GM18508 (cell line): Measurements from ENCODE around the gene SLC16A9.

ENCODE experiments used
- ATAC-seq: cut with Tn5 transposase; IDR thresholded peaks from one replicate; pipeline ENCODE4 v1.9.1; 2021; ENCODE audit warnings: moderate number of reproducible peaks; ENCODE audit not compliant: insufficient read depth, unreplicated experiment

The SLC16A9 gene

DNA sequence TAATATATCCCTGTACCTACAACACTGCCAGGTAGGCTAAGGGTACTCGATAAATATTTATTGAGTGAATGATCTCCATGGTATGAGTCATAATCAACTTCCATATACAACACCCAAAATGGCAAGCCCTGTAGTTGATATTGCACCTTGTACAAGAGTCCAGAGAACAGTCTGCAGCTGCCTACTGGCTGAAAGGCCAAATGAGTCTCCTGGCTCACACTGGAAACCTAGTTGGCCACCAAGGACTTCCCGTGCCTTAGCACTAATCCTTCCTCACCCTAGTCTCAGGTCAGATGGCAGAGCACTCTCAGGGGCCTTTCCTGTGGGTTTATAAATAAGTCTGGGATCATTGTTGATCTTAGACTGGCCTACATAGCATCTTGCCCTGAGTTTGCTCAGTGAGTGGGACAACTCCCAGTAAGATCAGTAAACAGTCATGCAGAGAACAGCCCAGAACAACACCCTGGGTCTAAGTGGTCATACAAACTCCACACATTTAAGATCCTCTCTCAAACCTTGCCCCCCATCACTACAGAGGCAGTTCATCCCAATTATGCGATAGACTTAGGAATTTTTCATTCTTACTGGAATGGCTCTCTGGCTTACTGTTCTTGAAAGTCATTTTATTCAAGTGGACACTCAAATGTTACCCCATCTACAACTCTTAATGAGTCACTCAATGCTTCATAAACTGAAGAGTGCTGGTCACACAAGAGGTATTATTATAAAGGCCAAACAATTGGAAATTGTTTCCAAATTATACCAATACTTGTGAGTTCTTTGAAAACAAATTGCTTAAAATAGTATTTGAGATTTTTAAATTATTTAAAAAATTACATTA, 14.7 kb upstream of the SLC16A9 start:
- ATAC-seq: no peak

DNA sequence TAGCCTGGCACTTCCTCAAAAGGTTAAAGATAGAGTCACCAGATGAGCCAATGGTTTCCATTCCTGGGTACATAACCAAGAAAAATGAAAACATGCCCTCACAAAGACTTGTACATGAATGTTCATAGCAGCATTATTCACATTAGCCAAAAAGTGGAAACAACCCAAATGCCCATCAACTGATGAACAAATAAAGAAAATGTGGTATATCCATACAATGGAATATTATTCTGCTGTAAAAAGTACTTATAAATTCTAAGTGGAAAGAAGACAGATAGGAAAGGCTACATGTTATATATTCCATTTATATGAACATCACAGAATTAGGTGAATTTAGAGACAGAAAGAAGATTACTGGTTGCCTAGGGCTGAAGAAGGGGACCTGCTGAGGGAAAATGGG, 10.7 kb upstream of the SLC16A9 start:
- no peak for ATAC-seq

DNA sequence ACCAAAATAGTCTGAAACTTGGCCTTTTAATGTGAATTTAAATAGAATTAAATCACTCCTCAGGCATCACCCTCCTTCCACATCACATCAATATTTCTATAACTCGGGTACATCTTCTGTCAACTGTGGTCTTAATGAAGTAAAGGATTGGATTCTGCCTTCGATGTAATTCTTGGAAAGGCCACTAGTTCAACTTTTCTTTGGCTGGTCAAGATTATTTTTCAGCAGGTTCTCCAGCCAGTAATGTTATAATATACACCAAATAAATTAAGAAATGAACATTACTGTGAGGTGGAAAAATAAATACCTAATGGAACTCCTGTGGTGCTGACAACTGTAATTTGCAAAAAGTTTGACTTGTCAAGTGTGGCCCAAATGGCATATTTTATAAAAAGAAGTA, 9.7 kb upstream of the SLC16A9 start:
- no peak for ATAC-seq

DNA sequence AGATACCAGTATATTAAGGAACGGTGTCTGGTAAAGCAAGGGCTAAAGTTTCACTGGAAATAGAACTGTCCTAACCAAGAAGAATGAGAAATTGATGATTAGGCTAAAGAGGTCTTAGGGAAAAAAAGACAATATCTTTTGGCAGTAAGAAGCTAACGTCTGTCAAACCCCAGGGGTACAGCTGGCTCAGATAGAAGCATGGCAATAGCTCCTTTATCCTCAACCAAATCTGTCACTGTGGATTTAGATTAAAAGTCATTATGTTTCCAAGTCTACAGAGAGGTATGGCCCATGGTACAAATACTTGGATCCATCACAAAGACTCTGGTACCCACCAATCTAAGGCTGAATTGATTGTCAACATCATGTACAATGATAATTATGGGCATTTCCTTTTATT, 8.6 kb upstream of the SLC16A9 start:
- no peak for ATAC-seq

DNA sequence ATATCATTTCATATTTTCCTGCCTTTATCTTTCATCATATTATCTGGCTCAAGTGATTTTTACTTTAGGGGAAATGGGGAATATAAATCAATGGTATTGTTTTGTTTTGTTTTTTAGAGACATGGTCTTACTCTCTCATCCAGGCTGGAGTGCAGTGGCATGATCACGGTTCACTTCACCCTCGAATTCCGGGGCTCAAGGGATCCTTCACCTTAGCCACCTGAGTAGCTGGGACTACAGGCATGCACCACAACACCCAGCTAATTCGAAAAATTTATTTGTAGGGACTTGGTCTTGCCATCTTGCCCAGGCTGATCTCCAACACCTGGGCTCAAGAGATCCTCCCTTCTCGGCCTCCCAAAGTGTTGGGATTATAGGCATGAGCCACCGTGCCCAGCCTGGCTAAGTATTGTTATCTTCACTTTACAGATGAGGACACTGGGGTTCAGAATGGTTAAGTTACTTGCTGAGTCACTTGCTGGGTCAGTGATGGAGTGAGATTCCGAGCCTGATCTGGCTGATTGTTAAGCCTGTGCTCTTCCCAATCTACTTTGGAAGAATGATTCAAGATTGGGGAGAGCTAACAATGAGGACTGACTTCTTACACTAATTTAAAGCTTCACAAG, 3.7 kb upstream of the SLC16A9 start:
- no peak for ATAC-seq

DNA sequence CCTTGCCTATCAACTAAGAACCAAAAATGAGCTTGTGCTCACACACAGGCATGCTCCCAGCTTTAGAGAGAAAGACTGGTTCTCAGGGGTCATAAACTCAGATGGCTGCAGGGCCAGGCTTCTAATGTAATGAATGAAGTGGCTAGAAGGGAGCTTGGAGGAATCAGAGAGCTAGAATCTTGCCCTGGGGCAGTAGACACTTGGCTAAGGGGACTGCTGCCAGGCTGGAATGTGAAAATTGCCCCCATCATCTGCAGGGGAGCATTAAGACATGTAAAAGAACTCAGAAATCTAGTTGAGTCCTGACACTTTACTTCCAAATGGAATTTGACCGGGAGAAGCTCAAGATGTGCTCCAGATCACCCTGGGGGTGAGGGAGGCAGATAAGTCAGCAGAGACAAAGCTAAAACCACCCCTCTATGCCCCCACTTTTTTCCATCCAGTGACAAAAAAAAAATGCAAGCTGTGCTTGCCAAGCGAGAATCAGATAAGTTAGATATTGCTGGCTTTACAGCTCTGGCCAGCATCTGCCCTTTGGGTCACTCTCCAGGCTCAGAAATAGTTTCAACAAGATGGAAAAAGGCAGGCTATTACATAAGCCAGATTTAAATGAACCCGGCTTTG, 2.3 kb upstream of the SLC16A9 start:
- ATAC-seq: no peak

DNA sequence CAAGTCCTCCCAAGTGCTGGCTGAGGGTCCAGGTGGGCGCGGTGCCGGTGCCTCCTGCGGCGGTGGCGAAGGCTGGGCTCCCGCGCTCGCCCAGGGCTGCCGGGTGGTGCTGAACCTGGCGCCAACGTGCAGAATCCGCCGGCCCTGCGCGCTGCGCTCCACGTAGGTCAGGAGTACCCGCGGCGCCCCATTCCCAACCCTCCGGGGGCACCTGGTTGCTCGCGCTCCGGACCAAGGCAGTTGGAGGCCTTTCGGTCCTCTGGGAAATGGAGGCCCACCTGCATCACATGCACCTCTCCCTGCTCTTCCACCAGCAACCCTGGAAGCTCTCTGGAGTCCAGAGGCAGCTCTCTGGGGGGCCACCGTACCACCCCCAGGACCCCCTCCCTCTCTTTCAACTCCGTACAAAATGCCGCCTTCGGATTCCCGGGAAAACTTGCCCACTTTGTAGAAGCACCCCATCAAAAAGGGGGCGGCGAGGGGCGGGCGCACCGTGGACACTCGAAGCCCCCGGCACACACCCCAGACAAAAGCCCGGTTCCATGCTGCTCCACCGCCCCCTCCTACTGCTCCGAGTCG, 745 bp downstream of the SLC16A9 start:
- ATAC-seq: no peak

DNA sequence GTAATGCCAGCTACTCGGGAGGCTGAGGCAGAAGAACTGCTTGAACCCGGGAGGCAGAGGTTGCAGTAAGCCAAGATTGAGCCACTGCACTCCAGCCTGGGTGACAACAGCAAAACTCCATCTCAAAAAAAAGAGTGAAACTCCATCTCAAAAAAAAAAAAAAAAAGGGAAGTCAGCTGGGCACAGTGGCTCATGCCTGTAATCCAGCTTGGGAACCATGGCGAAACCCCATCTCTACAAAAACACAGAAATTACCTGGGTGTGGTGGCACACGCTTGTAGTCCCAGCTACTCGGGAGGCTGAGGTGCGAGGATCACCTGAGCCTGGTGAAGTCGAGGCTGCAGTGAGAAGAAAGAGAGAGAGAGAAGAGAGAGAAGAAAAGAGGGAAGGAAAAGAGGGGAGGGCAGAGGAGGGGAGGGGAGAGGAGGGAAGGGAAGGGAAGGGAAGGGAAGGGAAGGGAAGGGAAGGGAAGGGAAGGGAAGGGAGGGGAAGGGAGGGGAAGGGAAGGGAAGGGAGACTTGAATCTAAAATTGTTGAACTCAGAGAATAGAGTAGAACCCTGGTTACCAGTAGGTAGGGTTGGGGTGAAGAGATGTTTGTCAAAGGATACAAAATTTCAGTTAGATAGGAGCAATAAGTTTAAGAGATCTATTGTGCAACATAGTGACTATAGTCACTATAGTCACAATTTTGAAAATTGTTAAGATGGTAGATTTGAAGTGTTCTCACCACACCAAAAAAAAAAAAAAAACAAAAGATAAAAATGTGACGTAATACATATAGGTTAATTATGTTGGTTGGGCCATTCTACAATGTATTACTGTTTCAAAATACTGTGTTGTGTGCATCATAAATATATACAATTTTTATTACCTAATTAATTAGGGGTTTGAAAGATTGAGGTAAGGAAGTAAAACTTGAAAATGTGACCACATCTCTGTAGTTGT, 2.5 kb downstream of the SLC16A9 start:
- no peak for ATAC-seq

DNA sequence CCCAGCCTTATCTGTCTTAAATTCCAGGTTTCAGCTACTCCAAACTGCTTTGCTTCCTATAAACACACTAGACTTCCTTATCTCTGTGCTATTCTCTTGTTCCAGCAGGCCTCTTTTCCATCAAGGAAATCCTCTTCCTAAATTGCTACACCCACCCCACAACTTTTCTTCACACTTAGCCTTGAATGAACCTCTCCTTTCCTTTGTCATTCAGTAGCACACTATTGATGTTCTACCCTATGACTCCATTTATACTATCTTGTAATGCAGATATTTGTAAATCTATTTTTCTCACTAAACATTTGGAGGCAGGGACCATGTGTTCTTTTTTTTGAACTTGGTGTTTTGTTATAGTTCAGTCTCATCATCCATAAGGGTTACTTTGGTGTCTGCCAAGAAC, 3.7 kb downstream of the SLC16A9 start:
- no peak for ATAC-seq

DNA sequence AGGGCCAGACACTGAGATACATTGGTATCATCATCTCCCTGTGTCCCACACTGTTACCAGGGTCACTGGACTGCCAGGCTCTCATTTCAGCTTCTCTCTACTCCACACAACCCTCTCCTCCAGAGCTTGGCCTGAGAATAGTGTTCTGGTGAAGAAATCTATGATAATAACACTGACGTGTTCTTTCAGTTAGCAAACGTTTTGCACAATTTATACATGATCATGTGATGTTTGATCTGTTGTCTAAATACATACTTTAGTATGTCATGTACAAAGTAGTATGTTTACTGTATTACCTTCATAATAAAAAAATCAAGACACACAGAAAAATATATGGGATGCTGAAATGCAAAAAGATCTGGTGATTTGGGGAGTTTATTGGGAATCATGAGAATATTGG, 5.0 kb downstream of the SLC16A9 start:
- no peak for ATAC-seq

DNA sequence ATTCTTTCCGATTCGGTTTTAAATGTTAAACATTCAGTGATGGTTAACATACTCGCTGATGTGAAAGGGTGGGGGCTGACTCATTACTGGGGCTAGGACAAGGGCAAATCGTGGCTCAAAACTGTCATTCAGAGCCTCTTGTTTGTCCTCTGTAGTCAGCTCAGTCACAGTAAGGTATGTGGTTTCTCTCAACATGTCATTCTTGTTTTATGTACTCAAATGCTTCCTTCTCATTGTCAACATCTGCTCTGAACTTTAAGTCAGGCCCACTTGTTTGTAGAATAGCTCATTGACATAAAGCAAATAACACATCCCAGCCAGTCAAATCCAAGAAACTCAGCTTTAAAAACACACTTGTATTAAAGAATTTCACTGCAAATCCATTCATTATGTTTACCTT, 7.3 kb downstream of the SLC16A9 start:
- no peak for ATAC-seq

DNA sequence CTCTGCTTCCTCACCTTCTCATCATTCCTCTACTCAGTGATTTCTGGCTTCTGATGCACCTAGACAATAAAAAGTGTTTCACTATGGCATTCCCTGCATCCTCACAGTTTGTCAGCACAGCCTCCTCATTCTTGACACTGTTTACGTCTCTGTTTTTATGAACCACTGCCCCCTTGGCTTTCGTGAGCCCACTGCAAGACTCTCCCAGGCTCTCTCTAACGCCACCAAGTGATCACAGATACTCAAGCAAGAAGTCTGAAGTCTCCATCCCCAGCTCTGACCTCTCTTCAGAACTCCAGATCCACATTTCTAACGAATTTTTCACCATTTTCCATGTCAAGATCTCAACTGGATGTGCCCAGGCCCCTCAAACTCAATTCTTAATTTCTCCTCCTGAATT, 8.9 kb downstream of the SLC16A9 start:
- ATAC-seq: no peak

DNA sequence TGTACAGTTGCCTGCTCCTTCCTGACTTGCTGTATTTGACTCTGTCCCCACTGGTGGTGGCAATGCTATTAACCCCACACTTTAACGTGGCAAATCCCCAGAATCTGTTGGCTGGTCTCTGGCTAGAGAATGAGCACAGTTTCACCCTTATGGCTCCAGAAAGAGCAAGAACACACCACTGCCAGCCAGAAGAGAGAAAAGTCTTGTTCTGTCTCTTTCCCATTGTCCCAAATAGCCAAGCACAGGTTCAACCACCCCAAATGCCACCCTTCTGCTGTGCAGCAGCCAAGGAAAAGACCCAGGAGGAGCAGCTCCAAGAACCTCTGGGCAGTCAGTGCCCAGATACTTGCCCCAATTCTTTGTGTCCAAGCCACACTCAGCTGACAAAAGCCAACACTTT, 11.3 kb downstream of the SLC16A9 start:
- ATAC-seq: no peak

DNA sequence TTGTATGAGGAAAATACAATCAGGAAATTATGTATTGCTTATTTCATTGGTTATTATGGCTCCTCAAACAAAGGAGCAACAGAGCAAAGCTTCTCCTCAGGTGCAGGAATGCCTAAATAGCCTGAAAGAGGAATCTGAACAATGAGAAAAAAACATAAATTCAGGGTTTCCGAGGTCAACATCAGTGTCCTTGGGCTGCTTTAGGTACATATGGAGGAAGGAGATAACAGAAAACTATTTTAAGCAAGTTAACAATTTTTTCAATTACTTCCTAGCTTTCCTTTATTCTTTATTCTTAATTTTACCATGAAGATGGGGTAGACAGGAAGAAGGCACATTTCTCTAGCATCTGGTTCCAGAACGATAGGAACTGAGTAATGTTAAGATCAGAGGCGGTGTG, 14.0 kb downstream of the SLC16A9 start:
- no peak for ATAC-seq

DNA sequence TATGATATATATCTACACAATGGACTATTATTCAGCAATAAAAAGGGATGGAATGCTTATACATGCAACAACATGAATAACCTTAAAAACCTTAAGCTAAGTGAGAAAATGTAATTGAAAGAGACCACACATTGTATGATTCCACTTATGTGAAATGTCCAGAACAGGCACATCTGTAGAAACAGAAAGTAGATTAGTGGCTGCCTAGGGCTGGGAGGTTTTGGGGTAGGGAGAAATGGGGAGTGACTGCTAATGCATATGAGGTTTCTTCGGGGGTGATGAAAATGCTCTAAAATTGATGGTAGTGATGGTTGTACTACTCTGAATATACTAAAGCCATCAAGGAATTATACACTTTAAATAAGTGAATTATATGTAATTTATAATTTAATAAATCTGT, 14.7 kb downstream of the SLC16A9 start:
- ATAC-seq: no peak

DNA sequence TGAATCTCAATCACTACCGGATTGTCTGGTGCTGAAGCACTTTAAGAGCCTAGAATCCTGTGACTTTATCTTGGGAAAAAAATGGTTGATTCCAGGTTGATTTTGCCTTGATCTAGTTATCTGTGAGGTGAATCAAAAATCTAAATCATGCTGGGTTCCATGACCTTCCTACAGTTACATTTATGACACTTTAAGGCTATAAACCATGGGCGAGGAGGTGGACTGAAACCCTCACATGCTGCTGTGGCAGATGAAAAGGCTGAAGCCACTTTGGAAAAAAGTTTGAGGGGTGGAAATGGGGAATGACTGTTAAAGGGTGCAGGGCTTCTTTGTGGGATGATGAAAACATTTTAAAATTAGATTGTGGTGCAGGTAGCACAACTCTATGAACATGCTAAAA, 17.5 kb downstream of the SLC16A9 start:
- no peak for ATAC-seq

DNA sequence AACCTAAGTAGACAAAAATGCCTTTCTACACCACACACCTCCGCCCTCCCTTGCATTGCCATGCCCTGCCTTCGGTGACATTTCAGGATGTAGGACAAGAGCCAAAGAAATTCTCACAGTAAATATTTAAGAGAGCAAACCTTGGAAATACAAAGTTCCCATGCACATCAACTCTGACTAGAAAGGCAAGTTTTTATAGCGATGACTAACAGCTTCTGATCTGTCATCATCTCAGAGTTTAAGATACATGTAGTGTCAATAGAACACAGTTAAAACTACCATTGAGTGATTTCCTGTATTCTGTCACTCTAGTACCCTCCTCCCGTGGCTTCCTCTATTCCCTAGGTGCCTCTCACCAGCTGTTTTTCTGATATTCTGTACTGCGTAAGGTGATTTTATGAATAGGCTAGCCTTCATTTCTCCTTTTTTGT, 20.7 kb downstream of the SLC16A9 start:
- no peak for ATAC-seq

DNA sequence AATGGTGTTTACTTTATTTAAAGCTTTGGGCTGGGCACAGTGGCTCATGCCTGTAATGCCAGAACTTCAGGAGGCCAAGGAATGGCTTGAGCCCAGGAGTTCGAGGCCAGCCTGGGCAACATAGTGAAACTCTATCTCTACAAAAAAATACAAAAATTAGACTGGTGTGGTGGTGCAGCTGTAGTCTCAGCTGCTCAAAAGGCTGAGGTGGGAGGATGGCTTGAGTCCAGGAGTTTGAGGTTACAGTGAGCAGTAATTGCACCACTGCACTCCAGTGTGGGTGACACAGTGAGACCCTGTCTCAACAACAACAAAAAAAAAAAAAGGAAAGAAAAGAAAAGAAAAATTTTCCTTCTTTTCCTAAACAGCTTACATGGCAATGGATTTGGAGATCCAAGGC, 22.0 kb downstream of the SLC16A9 start:
- no peak for ATAC-seq

DNA sequence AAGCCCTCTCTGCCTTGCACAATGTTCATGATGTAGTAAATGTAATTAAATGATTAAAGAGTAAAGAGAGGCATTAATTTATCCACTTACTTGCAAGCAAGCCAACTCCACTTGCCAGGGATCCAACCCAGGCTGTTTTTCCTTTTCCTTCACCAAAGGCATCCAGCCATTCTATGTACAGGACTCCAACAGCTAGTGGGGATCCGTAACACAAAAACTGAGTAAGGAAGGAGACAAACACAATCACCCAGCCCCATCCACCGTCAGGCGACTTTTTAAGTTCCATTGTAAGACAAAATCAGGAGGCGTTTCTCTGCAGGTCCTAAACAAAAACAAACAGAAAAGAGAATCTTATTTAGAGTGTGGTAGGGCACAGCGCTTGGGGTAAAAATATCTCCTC, 25.6 kb downstream of the SLC16A9 start:
- no peak for ATAC-seq
